H1 (cell line): ENCODE data around the gene RIN3. TPM values are rescaled to one million over a fixed set of nuclear protein-coding genes. Genes with fewer than 3 reads are reported as not detected.

Source experiments
- BACH1 ChIP-seq: IDR thresholded peaks from 2 replicates; pipeline ENCODE4 v1.6.1; 2012; ENCODE audit warnings: low read length, improper control_type of control experiment
- BCL11A ChIP-seq, 2 experiments: IDR thresholded peaks; one replicate each; pipeline ENCODE4 v1.6.1; 2011; ENCODE audit warnings: low read depth in 2 of 2, low read length in 2 of 2, mild to moderate bottlenecking in 2 of 2
- BRCA1 ChIP-seq: IDR thresholded peaks from 2 replicates; pipeline ENCODE4 v1.6.1; 2012; ENCODE audit warnings: low read depth, low read length, improper control_type of control experiment
- CHD7 ChIP-seq: fragments of 300-600 bp; sonication (generic); IDR thresholded peaks from 2 replicates; pipeline ENCODE4 v1.7.1; 2012; ENCODE audit warnings: low read length, moderate library complexity, mild to moderate bottlenecking, inconsistent platforms; ENCODE audit not compliant: insufficient replicate concordance
- CTBP2 ChIP-seq: IDR thresholded peaks from 2 replicates; pipeline ENCODE4 v1.7.0; 2011; ENCODE audit warnings: borderline replicate concordance, mild to moderate bottlenecking, moderate library complexity, mixed read lengths, low read length; ENCODE audit not compliant: insufficient read depth, insufficient read length
- HDAC2 ChIP-seq, 2 experiments: fragments of 300-600 bp in 1 of 2; sonication (generic) in 1 of 2; IDR thresholded peaks; 2 replicates each; pipeline ENCODE4 v1.6.1; 2011 to 2012; ENCODE audit warnings: low read depth in 2 of 2, low read length in 2 of 2, mild to moderate bottlenecking in 2 of 2, moderate library complexity in 2 of 2, borderline replicate concordance in 1 of 2, inconsistent platforms in 1 of 2
- KDM5A ChIP-seq: fragments of 200-600 bp; IDR thresholded peaks from 2 replicates; pipeline ENCODE4 v1.7.1; 2012; ENCODE audit warnings: mild to moderate bottlenecking, low read length, inconsistent platforms, mixed read lengths
- MAFK ChIP-seq: IDR thresholded peaks from 2 replicates; pipeline ENCODE4 v1.6.1; 2012; ENCODE audit warnings: low read depth, mild to moderate bottlenecking, improper control_type of control experiment, low read length
- RBBP5 ChIP-seq: IDR thresholded peaks from 2 replicates; pipeline ENCODE4 v1.7.1; 2012; ENCODE audit warnings: low read depth, mild to moderate bottlenecking, inconsistent platforms, low read length, moderate library complexity, borderline replicate concordance
- polyA plus RNA-seq, 7 experiments: library from polyadenylated mRNA; depleted of rRNA in 3 of 7; stranded (reverse) in 5 of 7; unstranded in 2 of 7; fragments of >200 nt in 5 of 7; fragments of 200-250 nt in 2 of 7; gene quantifications; 1 replicate in 5 of 7; 2 replicates in 1 of 7; 4 replicates in 1 of 7; pipeline versions ENCODE4 v1.2.1 to v1.2.3, GENCODE V29; 2011 to 2013; ENCODE audit warnings: missing spikeins in 2 of 7, mixed read lengths in 2 of 7
- total RNA-seq: library from RNA; stranded (reverse); fragmentation: NEBNext Ultra II Directional; extraction: Animal tissue kit (Norgen Biotek cat#: 25700); gene quantifications from 2 replicates; pipeline ENCODE4 v1.2.1, GENCODE V29; 2021
- TF ChIP-seq, protein P1 (sequence below): IDR thresholded peaks from 2 replicates; pipeline ENCODE4 v1.6.1; 2012; ENCODE audit warnings: inconsistent platforms

Gene RIN3
- total and polyA plus RNA-seq, 2 of the 8 experiments (the other 6 are each of a cell fraction or from before 2014, with no cell fraction given), result 0.59 to 1.5 TPM

GRCh38 chr14:92694807-92695206 lies 181.2 kb downstream of the RIN3 start (continued):
- no peak for TF ChIP-seq CHD7
- no peak for TF ChIP-seq RBBP5
- TF ChIP-seq MAFK, result no peak
- TF ChIP-seq, protein P1, sequence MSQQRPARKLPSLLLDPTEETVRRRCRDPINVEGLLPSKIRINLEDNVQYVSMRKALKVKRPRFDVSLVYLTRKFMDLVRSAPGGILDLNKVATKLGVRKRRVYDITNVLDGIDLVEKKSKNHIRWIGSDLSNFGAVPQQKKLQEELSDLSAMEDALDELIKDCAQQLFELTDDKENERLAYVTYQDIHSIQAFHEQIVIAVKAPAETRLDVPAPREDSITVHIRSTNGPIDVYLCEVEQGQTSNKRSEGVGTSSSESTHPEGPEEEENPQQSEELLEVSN, result no peak
- TF ChIP-seq BRCA1, result no peak
- TF ChIP-seq BCL11A (IDR thresholded peaks at IDR 0.05; ENCODE audit: low read depth in 2 of 2, low read length in 2 of 2), result no peak
- TF ChIP-seq CTBP2, result no peak
- TF ChIP-seq HDAC2 (IDR thresholded peaks at IDR 0.05; ENCODE audit: borderline replicate concordance in 1 of 2, low read depth in 2 of 2, low read length in 2 of 2), result no peak
- TF ChIP-seq KDM5A, result no peak
- no peak for TF ChIP-seq BACH1
- TF ChIP-seq, all 59 proteins: peak for 0
